NT2/D1 (cell line): ENCODE data around the gene CPD.

ENCODE experiments used
- YY1 ChIP-seq: IDR thresholded peaks from 2 replicates; pipeline ENCODE4 v1.6.1; 2011; ENCODE audit not compliant: insufficient read length, insufficient read depth
- ZNF274 ChIP-seq: IDR thresholded peaks from 2 replicates; pipeline ENCODE4 v1.6.1; 2011; ENCODE audit warnings: mild to moderate bottlenecking, low read depth, low read length

- TF ChIP-seq YY1 (no peak), ZNF274 (no peak)
Measured at GRCh38 chr17:30427611-30428010, 48.9 kb downstream of the CPD start.
